Activated CD4-positive, alpha-beta memory T cell treated with anti-CD3 and anti-CD28 coated beads, Interleukin-2, amount 10 ng/mL, durations not matched to agents 7 days and 5 days (primary cell): ENCODE data around the gene S100A13. TPM values are rescaled to one million over a fixed set of nuclear protein-coding genes. Genes with fewer than 3 reads are reported as not detected.
"Not testable (repeated sequence)": the region's sequence is repeated elsewhere in the genome, so short reads cannot be mapped to it uniquely, and the experiment has no call there.

Experiments
- CTCF ChIA-PET: fragments of 350-600 bp; sonication (Branson Sonifier 250); formaldehyde crosslinking; loops from one replicate; lab custom pipeline; 2021; ENCODE audit warnings: antibody characterized with exemption, inconsistent platforms; lab: Charles Lee
- POLR2A ChIA-PET: fragments of 350-600 bp; sonication (Branson Sonifier 250); formaldehyde crosslinking; loops from one replicate; lab custom pipeline; 2021; ENCODE audit warnings: antibody characterized with exemption; lab: Charles Lee
- DNase-seq: peaks from one replicate; pipeline ENCODE4 v3.0.0-alpha.2; 2020
- H3K27ac Mint-ChIP-seq: one replicate; pipeline ENCODE4 v1.8.0; 2021; ENCODE audit warnings: mild to moderate bottlenecking, mixed read lengths
- H3K27me3 Mint-ChIP-seq: one replicate; pipeline ENCODE4 v1.8.0; 2021; ENCODE audit warnings: mixed read lengths
- H3K36me3 Mint-ChIP-seq: one replicate; pipeline ENCODE4 v1.8.0; 2021; ENCODE audit warnings: low read depth, mixed read lengths
- H3K4me1 Mint-ChIP-seq: one replicate; pipeline ENCODE4 v1.8.0; 2021; ENCODE audit warnings: mixed read lengths
- H3K4me3 Mint-ChIP-seq: one replicate; pipeline ENCODE4 v1.8.0; 2021; ENCODE audit warnings: mild to moderate bottlenecking, mixed read lengths
- H3K9me3 Mint-ChIP-seq: one replicate; pipeline ENCODE4 v1.8.0; 2021; ENCODE audit warnings: mixed read lengths
- total RNA-seq, 2 experiments: library from RNA; stranded (reverse); gene quantifications; one replicate each; pipeline ENCODE4 v1.2.3, GENCODE V29; 2021

The S100A13 gene
- total RNA-seq, 2 experiments from 2014 or later: 6.1 TPM

GRCh38 chr1:153646672-153647345 lies 19.5 kb upstream of the S100A13 start:
- no peaks in the 10 kb centered on the region for H3K9me3 Mint-ChIP-seq
- no peaks in the 10 kb centered on the region for H3K27me3 Mint-ChIP-seq
- H3K4me3 Mint-ChIP-seq: no peak overlapping the region
- POLR2A ChIA-PET: interaction anchor here (0.9 to 6.1 kb wide), 5 partner anchors 9 to 114 kb away, joined by 4 to 52 read pairs (median 6); partner anchors contain the start of genes CHTOP, S100A4 and SNAPIN
- CTCF ChIA-PET: interaction anchor here (2.4 kb wide), 1 partner anchor 13 kb away, joined by 9 read pairs; the partner anchor contains the start of gene CHTOP
- H3K27ac Mint-ChIP-seq: peak overlapping the region; percentile 44
- peaks cover 33% of the 10 kb centered on the region for H3K4me1 Mint-ChIP-seq
- no peak for DNase-seq
- peaks cover 54% of the 10 kb centered on the region for H3K36me3 Mint-ChIP-seq

GRCh38 chr1:153643816-153644215 lies 16.5 kb upstream of the S100A13 start:
- POLR2A ChIA-PET: interaction anchor here (0.7 to 6.1 kb wide), 5 partner anchors 9 to 132 kb away, joined by 3 to 52 read pairs (median 4); partner anchors contain the start of genes CHTOP, SLC27A3 and SNAPIN
- no peak overlapping the region for H3K27ac Mint-ChIP-seq
- H3K36me3 Mint-ChIP-seq: peaks cover 79% of the 10 kb centered on the region

DNA sequence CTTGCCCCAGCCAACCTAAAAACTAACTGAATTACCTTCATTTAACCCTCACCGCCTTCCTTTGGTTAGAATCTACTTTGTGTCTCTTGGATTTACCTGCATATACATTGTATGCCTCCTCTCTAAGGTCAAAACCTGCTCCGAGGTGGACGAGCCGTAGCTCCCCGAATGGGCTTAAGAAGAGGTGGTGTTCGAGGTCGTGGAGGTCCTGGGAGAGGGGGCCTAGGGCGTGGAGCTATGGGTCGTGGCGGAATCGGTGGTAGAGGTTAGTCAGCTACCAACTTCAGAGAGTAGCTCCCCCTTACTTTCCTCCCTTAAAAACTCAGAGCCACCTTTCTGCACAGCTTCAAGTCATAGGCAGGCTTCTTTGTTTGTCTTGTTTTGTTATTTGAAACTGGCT lies 15.8 kb upstream of the S100A13 start:
- no peak overlapping the region for H3K27ac Mint-ChIP-seq

More at GRCh38 chr1:153643816-153644215, 16.5 kb upstream of the S100A13 start:
- Mint-ChIP-seq H3K4me1 (peaks cover 37% of the 10 kb centered on the region), H3K9me3 (no peaks in the 10 kb centered on the region), H3K27me3 (no peaks in the 10 kb centered on the region), H3K4me3 (no peak overlapping the region)
- DNase-seq: no peak
- CTCF ChIA-PET: interaction anchor here (1.1 to 2.0 kb wide), 2 partner anchors 10 to 71 kb away, joined by 3 to 6 read pairs; partner anchors contain the start of gene CHTOP

DNA sequence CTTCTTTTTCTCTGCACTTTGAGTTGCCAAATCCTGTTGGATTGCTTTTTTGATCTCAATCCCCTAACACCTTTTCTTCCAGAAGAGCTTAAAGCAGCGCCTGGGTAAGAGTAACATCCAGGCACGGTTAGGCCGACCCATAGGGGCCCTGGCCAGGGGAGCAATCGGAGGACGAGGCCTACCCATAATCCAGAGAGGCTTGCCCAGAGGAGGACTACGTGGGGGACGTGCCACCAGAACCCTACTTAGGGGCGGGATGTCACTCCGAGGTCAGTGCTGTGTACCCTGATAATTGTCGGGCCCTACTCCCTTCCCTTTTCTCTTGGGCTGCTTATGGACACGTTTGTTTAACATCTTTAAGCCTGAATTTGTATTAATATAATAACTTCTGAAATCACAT lies 14.9 kb upstream of the S100A13 start:
- CTCF ChIA-PET: no interaction called here

More for the DNA sequence above, 15.8 kb upstream of the S100A13 start:
- peaks cover 37% of the 10 kb centered on the region for H3K4me1 Mint-ChIP-seq
- H3K9me3 Mint-ChIP-seq: no peaks in the 10 kb centered on the region
- H3K27me3 Mint-ChIP-seq: no peaks in the 10 kb centered on the region
- DNase-seq: no peak
- H3K4me3 Mint-ChIP-seq: no peak overlapping the region
- H3K36me3 Mint-ChIP-seq: peaks cover 85% of the 10 kb centered on the region
- ChIA-PET CTCF (interaction anchor here (1.1 to 2.0 kb wide), 2 partner anchors 9 to 71 kb away, joined by 3 to 6 read pairs; partner anchors contain the start of gene CHTOP), POLR2A (interaction anchor here (0.9 to 6.1 kb wide), 3 partner anchors 8 to 132 kb away, joined by 3 to 52 read pairs (median 5); partner anchors contain the start of genes CHTOP, SLC27A3 and SNAPIN)

DNA sequence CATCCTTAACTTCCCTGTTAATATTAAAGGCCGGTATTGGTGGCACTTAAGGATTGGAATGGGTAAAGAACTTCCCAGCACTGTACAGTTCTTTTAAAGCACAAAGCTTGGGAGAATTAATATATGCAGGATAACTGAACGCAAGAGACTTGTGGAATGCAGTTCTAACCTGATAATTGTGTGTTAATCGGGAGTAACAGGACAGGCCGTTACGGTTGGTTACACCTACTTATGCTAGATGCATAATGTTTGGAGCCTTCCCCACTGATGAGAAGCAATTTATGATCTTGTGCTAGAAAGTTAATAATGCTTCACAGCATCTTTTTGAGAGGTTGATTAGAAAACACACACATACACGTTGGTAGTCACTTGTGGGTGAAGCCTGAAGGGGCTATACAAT lies 13.6 kb upstream of the S100A13 start:
- ChIA-PET POLR2A (interaction anchor here (0.8 to 2.5 kb wide), 4 partner anchors 8 to 107 kb away, joined by 3 to 16 read pairs (median 6); no protein-coding TSS in a partner anchor), CTCF (no interaction called here)
- Mint-ChIP-seq H3K27ac (no peak overlapping the region), H3K9me3 (no peaks in the 10 kb centered on the region), H3K36me3 (peaks cover 88% of the 10 kb centered on the region), H3K4me1 (peaks cover 42% of the 10 kb centered on the region), H3K27me3 (no peaks in the 10 kb centered on the region), H3K4me3 (no peak overlapping the region)
- DNase-seq: no peak

More for the DNA sequence above, 14.9 kb upstream of the S100A13 start:
- DNase-seq: no peak
- peaks cover 88% of the 10 kb centered on the region for H3K36me3 Mint-ChIP-seq
- no peak overlapping the region for H3K27ac Mint-ChIP-seq
- no peak overlapping the region for H3K4me3 Mint-ChIP-seq
- H3K9me3 Mint-ChIP-seq: no peaks in the 10 kb centered on the region
- H3K27me3 Mint-ChIP-seq: no peaks in the 10 kb centered on the region
- POLR2A ChIA-PET: interaction anchor here (6.1 kb wide), 1 partner anchor 8 kb away, joined by 52 read pairs; the partner anchor contains the start of gene CHTOP
- H3K4me1 Mint-ChIP-seq: peaks cover 41% of the 10 kb centered on the region

DNA sequence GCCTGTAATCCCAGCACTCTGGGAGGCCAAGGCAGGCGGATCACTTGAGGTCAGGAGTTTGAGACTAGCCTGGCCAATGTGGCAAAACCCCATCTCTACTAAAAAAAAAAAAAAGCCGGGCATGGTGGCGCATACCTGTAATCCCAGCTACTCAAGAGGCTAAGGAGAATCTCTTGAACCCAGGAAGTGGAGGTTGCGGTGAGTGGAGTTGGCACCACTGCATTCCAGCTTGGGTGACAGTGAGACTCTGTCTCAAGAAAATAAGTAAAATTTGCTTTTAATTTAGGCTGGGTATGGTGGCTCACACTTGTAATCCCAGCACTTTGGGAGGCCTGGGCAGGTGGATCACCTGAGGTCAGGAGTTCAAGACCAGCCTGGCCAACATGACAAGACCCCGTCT lies 12.9 kb upstream of the S100A13 start:
- Mint-ChIP-seq H3K36me3 (peaks cover 87% of the 10 kb centered on the region), H3K4me1 (peaks cover 39% of the 10 kb centered on the region)
- H3K9me3 Mint-ChIP-seq, H3K27me3 Mint-ChIP-seq, DNase-seq, CTCF ChIA-PET, H3K27ac Mint-ChIP-seq, H3K4me3 Mint-ChIP-seq: not testable (repeated sequence)
- POLR2A ChIA-PET: interaction anchor here (0.7 to 2.5 kb wide), 7 partner anchors 9 to 135 kb away, joined by 3 to 16 read pairs (median 3); partner anchors contain the start of genes SLC27A3 and SNAPIN

GRCh38 chr1:153639280-153639679 lies 12.0 kb upstream of the S100A13 start:
- POLR2A ChIA-PET: interaction anchor here (0.8 to 2.5 kb wide), 6 partner anchors 10 to 338 kb away, joined by 3 to 16 read pairs (median 4); partner anchors contain the start of genes JTB, SLC27A3 and SNAPIN
- CTCF ChIA-PET: no interaction called here
- H3K27me3 Mint-ChIP-seq: no peaks in the 10 kb centered on the region

DNA sequence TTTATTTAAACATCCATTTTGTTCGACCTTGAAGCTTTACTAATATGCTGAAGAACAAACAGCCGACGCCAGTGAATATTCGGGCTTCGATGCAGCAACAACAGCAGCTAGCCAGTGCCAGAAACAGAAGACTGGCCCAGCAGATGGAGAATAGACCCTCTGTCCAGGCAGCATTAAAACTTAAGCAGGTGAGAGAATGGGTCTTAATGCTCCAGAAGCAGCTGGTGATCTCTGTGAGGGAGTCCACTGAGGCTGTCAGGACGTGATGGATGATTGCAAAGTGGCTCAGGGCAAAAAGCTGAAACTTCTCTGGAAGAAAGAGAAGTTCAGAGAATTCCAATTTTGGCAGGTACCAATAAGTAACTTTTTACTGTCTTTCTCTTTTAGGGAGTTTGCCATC lies 11.0 kb upstream of the S100A13 start:
- peaks cover 81% of the 10 kb centered on the region for H3K36me3 Mint-ChIP-seq
- no peaks in the 10 kb centered on the region for H3K9me3 Mint-ChIP-seq
- H3K4me3 Mint-ChIP-seq: no peak overlapping the region
- POLR2A ChIA-PET: interaction anchor here (0.9 to 1.9 kb wide), 5 partner anchors 9 to 106 kb away, joined by 3 to 16 read pairs (median 4); partner anchors contain the start of gene ILF2
- H3K27ac Mint-ChIP-seq: no peak overlapping the region
- no peaks in the 10 kb centered on the region for H3K27me3 Mint-ChIP-seq
- H3K4me1 Mint-ChIP-seq: peaks cover 45% of the 10 kb centered on the region
- CTCF ChIA-PET: interaction anchor here (1.1 kb wide), 1 partner anchor 10 kb away, joined by 5 read pairs; the partner anchor contains the start of genes S100A1 and S100A13
- DNase-seq: no peak

More at GRCh38 chr1:153639280-153639679, 12.0 kb upstream of the S100A13 start:
- peaks cover 84% of the 10 kb centered on the region for H3K36me3 Mint-ChIP-seq
- no peaks in the 10 kb centered on the region for H3K9me3 Mint-ChIP-seq
- DNase-seq: no peak
- peaks cover 44% of the 10 kb centered on the region for H3K4me1 Mint-ChIP-seq
- no peak overlapping the region for H3K4me3 Mint-ChIP-seq
- H3K27ac Mint-ChIP-seq: no peak overlapping the region

DNA sequence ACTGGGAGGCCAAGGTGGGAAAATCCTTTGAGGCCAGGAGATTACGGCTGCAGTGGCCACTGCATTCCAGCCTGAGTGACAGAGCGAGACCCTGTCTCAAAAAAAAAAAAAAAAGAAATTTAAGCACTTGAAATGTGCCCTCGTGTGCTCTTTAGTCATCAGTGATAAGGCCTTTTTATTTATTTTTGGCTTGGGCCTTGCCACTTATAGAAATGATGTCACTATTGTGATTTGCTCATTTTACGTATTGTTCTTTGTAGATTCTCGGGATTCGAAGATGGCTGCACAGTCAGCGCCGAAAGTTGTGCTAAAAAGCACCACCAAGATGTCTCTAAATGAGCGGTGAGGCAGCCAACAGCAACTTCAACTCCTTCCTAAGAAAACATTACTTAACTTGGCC lies 9.0 kb upstream of the S100A13 start:
- H3K36me3 Mint-ChIP-seq: peaks cover 62% of the 10 kb centered on the region
- no peak overlapping the region for H3K27ac Mint-ChIP-seq
- DNase-seq: no peak
- POLR2A ChIA-PET: interaction anchor here (3.1 kb wide), 1 partner anchor 32 kb away, joined by 29 read pairs; no protein-coding TSS in a partner anchor
- H3K9me3 Mint-ChIP-seq: no peaks in the 10 kb centered on the region
- no peaks in the 10 kb centered on the region for H3K27me3 Mint-ChIP-seq
- H3K4me3 Mint-ChIP-seq: no peak overlapping the region
- CTCF ChIA-PET: no interaction called here
- H3K4me1 Mint-ChIP-seq: peaks cover 52% of the 10 kb centered on the region

GRCh38 chr1:153635872-153636271 lies 8.6 kb upstream of the S100A13 start:
- Mint-ChIP-seq H3K27me3 (no peaks in the 10 kb centered on the region), H3K9me3 (no peaks in the 10 kb centered on the region), H3K4me1 (peaks cover 48% of the 10 kb centered on the region), H3K4me3 (peak overlapping the region; percentile 97), H3K36me3 (peaks cover 58% of the 10 kb centered on the region), H3K27ac (peak overlapping the region; percentile 67)
- no peak for DNase-seq
- ChIA-PET CTCF (interaction anchor here (1.6 to 3.6 kb wide), 6 partner anchors 36 to 125 kb away, joined by 5 to 27 read pairs (median 12); no protein-coding TSS in a partner anchor), POLR2A (interaction anchor here (1.9 to 3.1 kb wide), 8 partner anchors 9 to 287 kb away, joined by 6 to 99 read pairs (median 30); partner anchors contain the start of genes GATAD2B, S100A4, S100A6 and SNAPIN)

DNA sequence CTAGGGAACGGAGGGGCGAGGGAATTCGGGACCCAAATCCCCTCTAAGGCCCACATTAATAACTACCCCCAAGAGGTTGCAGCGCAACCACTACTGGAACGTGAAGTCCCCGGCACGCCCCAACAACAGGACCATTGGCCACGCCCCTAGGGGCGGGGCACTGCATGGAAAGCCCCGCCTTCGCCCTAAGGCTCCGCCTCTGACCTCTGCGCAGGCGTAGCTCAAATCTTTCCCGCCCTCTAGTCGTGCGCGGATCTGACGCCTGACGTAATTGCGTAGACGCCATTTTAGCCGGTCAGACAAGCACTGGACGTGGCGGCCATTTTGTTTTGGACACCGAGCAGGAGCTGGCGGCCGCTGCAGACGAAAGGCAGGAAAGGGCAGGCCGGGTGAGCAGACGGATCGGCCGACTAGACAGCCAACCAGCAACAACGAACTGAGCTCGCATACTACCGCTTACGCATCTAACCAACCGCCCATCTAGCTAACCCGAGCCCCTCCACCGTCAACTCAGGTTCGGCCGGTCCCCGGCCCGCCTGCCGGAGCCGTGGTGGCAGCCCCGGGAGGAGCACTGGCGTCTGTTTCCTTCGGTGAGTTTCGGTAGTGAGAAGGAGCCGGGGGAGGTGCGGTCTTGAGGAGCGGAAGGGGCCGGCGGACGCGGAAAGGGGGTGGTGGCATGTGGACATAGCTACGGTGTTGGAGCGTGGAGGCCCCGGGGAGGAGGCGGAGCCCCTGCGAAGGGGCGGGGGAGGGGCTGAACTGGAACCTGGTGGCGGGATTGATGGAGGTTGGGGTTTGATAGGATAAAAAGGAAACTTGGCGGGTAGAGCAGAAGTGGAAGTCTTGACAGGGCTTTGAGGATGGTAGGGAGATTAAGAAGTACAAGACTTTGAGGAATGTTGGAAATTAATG lies 6.7 kb upstream of the S100A13 start, which contains the start of gene CHTOP:
Gene CHTOP, plus strand, starts transcription at position 313 of the 912 bp plus-strand sequence. CDS start 2,523 bp downstream, outside the sequence.
- ChIA-PET POLR2A (interaction anchor here (0.5 to 3.1 kb wide), 46 partner anchors 10 to 991 kb away, joined by 3 to 99 read pairs (median 5); partner anchors contain the start of genes GATAD2B, ILF2, INTS3 and JTB), CTCF (interaction anchor here (1.0 to 3.6 kb wide), 17 partner anchors 9 to 329 kb away, joined by 3 to 27 read pairs (median 7); partner anchors contain the start of genes S100A4, S100A5, S100A6 and SLC39A1)
- DNase-seq: peak; percentile 98
- H3K27ac Mint-ChIP-seq: peak within 1 kb of the TSS; percentile 100
- peaks cover 44% of the 10 kb centered on the region for H3K36me3 Mint-ChIP-seq
- H3K27me3 Mint-ChIP-seq: no peaks in the 10 kb centered on the region
- peaks cover 48% of the 10 kb centered on the region for H3K4me1 Mint-ChIP-seq
- no peaks in the 10 kb centered on the region for H3K9me3 Mint-ChIP-seq
- peak within 1 kb of the TSS; percentile 97 for H3K4me3 Mint-ChIP-seq
